Neutrophil (primary cell): ENCODE results near the gene NID1.
"Not testable (repeated sequence)": the region's sequence is repeated elsewhere in the genome, so short reads cannot be mapped to it uniquely, and the experiment has no call there.

Source experiments
- H3K27ac ChIP-seq: fragments of 200-600 bp; sonication (generic); 2 replicates; pipeline ENCODE4 v1.5.1; 2016; ENCODE audit warnings: mild to moderate bottlenecking, moderate library complexity
- H3K27me3 ChIP-seq: fragments of 200-600 bp; sonication (generic); 2 replicates; pipeline ENCODE4 v1.6.0; 2016; ENCODE audit warnings: mild to moderate bottlenecking
- H3K36me3 ChIP-seq: fragments of 200-600 bp; sonication (generic); 2 replicates; pipeline ENCODE4 v1.5.1; 2017
- H3K4me1 ChIP-seq, 2 experiments: fragments of 200-600 bp in 1 of 2; sonication (generic) in 1 of 2; 1 replicate in 1 of 2; 2 replicates in 1 of 2; pipeline versions ENCODE4 v1.5.1 to v1.6.1; 2013 to 2016; ENCODE audit warnings: low read depth in 1 of 2, low read length in 1 of 2, mild to moderate bottlenecking in 1 of 2, moderate library complexity in 1 of 2; ENCODE audit not compliant: control insufficient read depth in 1 of 2, insufficient read depth in 1 of 2
- H3K4me3 ChIP-seq, 2 experiments: fragments of 200-600 bp in 1 of 2; sonication (generic) in 1 of 2; 1 replicate in 1 of 2; 2 replicates in 1 of 2; pipeline ENCODE4 v1.5.1; 2013 to 2016; ENCODE audit warnings: low read depth in 1 of 2, low read length in 1 of 2, mild to moderate bottlenecking in 1 of 2, moderate library complexity in 1 of 2
- H3K9me3 ChIP-seq: fragments of 200-600 bp; sonication (generic); 2 replicates; pipeline ENCODE4 v1.5.1; 2016
- TF ChIP-seq, protein P1 (sequence below): fragments of 200-600 bp; sonication (generic); IDR thresholded peaks from 2 replicates; pipeline ENCODE4 v1.5.1; 2016; ENCODE audit warnings: antibody characterized with exemption

NID1 gene

DNA sequence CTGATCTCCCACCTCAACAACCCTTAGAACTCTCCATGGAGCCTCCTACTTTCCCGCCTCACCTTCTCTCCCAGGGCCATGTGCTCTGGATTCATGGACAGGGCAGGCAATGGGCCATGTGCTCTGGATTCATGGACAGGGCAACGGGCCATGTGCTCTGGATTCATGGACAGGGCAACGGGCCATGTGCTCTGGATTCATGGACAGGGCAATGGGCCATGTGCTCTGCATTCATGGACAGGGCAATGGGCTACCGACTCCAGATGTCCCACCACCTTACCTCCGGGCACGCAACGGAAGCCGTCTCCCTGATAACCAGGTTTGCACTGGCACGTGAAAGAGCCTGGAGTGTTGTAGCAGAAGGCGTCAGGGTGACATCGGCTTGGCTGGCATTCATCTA lies 53.2 kb downstream of the NID1 start:
- H3K36me3 ChIP-seq, result no peaks in the 10 kb centered on the region
- no peaks in the 10 kb centered on the region for H3K4me1 ChIP-seq
- H3K27me3 ChIP-seq, result no peaks in the 10 kb centered on the region
- TF ChIP-seq, protein P1, sequence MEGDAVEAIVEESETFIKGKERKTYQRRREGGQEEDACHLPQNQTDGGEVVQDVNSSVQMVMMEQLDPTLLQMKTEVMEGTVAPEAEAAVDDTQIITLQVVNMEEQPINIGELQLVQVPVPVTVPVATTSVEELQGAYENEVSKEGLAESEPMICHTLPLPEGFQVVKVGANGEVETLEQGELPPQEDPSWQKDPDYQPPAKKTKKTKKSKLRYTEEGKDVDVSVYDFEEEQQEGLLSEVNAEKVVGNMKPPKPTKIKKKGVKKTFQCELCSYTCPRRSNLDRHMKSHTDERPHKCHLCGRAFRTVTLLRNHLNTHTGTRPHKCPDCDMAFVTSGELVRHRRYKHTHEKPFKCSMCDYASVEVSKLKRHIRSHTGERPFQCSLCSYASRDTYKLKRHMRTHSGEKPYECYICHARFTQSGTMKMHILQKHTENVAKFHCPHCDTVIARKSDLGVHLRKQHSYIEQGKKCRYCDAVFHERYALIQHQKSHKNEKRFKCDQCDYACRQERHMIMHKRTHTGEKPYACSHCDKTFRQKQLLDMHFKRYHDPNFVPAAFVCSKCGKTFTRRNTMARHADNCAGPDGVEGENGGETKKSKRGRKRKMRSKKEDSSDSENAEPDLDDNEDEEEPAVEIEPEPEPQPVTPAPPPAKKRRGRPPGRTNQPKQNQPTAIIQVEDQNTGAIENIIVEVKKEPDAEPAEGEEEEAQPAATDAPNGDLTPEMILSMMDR, result no peak
- no peaks in the 10 kb centered on the region for H3K9me3 ChIP-seq
- H3K4me3 ChIP-seq, result no peak overlapping the region
- no peak overlapping the region for H3K27ac ChIP-seq

DNA sequence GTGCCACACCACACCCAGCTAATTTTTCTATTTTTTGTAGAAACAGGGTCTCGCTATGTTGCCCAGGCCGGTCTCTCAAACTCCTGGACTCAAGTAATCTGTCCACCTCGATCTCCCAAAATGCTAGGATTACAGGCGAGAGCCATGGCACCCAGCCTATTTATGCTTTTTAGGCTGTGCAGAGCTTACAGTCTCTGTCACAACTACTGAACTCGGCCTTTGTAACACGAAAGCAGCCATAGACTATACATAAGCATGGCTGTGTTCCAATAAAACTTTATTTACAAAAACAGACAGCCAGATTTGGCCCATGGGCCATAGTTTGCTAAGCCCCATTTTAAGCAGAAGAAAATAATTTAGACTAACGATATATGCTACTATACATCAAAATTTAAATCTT lies 54.4 kb downstream of the NID1 start:
- H3K27ac ChIP-seq, result no peak overlapping the region
- TF ChIP-seq, protein P1, result no peak
- no peaks in the 10 kb centered on the region for H3K36me3 ChIP-seq
- no peaks in the 10 kb centered on the region for H3K4me1 ChIP-seq
- H3K27me3 ChIP-seq, result no peaks in the 10 kb centered on the region
- no peaks in the 10 kb centered on the region for H3K9me3 ChIP-seq
- no peak overlapping the region for H3K4me3 ChIP-seq

DNA sequence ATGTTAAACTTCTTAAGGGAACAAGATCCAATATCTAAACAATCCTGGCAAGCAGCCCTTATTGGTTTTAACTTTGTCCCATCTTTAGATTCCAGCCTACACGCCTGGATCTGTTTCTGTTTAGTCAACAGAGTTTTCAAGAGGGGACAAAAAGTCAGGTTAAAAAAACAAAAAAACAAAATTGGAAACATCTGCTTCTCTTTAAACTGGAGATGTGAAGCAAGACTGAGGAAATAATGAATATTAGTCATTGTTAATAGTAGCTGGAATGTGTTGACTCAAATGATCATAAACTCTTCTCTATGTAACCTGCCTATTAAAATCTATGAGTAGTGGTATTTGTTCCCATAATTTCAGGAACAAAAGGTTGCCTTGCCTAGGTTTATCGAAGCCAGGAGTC lies 55.0 kb downstream of the NID1 start:
- no peaks in the 10 kb centered on the region for H3K4me1 ChIP-seq
- H3K36me3 ChIP-seq, result no peaks in the 10 kb centered on the region
- TF ChIP-seq, protein P1, result no peak
- no peaks in the 10 kb centered on the region for H3K27me3 ChIP-seq
- no peak overlapping the region for H3K4me3 ChIP-seq
- H3K27ac ChIP-seq, result no peak overlapping the region
- no peaks in the 10 kb centered on the region for H3K9me3 ChIP-seq

DNA sequence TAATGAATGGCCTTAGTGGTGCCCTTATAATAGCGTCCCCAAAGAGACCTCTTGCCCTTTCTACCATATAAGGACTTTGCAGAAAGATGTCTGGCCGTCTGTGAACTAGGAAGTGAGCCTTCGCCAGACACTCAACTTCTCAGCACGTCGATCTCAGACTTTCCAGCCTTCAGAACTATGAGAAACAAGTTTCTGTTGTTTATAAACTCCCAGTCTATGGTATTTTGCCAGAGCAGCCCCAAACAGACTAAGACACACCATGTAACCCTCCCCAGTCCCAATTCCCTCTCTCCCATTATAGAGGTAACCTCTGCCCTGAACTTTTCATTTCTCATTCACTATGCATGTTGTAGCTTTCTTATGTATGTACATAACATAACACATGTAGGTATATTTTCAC lies 55.7 kb downstream of the NID1 start:
- no peak overlapping the region for H3K4me3 ChIP-seq
- no peaks in the 10 kb centered on the region for H3K4me1 ChIP-seq
- no peaks in the 10 kb centered on the region for H3K27me3 ChIP-seq
- TF ChIP-seq, protein P1, result no peak
- H3K27ac ChIP-seq, result no peak overlapping the region
- no peaks in the 10 kb centered on the region for H3K9me3 ChIP-seq
- H3K36me3 ChIP-seq, result no peaks in the 10 kb centered on the region

DNA sequence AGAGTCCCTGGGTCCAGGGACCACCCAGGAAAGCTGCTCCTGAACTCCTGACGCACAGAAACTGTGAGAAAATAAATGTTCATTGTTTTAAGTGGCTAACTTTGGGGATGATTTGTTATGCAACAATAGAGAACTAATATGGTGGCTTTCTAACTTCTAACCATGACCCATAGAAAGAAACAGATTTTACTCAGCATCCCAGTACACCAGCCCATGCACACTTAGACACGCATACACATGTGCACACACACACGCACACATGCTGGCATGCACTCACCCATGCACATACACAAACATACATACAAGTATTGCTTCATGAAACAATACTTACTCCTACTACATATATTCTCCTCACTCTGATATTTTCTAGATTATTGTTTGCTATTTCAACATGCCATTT lies 57.1 kb downstream of the NID1 start:
- Histone ChIP-seq H3K9me3 (no peaks in the 10 kb centered on the region), H3K36me3 (no peaks in the 10 kb centered on the region), H3K4me1 (no peaks in the 10 kb centered on the region), H3K27me3 (no peaks in the 10 kb centered on the region), H3K27ac (no peak overlapping the region), H3K4me3 (no peak overlapping the region)
- TF ChIP-seq, protein P1, result no peak

DNA sequence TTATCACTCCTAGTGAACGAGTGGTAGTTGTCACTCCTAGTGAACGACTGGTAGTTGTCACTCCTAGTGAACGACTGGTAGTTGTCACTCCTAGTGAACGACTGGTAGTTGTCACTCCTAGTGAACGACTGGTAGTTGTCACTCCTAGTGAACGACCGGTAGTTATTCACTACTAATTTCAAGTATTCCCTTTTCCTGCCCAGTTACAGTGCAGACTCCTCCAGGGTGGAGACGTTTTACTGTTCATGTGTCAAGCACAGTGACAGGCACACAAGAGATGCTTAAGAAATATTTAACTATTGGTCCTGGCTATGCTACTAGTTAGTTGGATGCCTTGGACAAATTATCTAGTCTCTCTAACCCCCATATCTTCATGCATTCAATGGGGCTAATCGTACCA lies 61.8 kb downstream of the NID1 start:
- not testable (repeated sequence) for H3K4me3 ChIP-seq, H3K4me1 ChIP-seq, H3K9me3 ChIP-seq, H3K36me3 ChIP-seq, H3K27ac ChIP-seq
- peaks cover 22% of the 10 kb centered on the region for H3K27me3 ChIP-seq
